ENCODE results near the gene JAZF1.
A peak's percentile ranks its signal among the peaks of the same experiment; 100 is the strongest.
"Not testable (repeated sequence)": the region's sequence is repeated elsewhere in the genome, so short reads cannot be mapped to it uniquely, and the experiment has no call there.

JAZF1 gene

GRCh38 chr7:27928001-27928400 is 252.6 kb downstream of the JAZF1 start:
- DNase-seq, result no peak

- DNase-seq, result no peak
These were observed 254.9 kb downstream of the JAZF1 start for GRCh38 chr7:27925573-27926201.

GRCh38 chr7:27923642-27923980 is 257.0 kb downstream of the JAZF1 start:
- no peak for DNase-seq

GRCh38 chr7:27922907-27923641 is 257.5 kb downstream of the JAZF1 start:
- no peak for DNase-seq

GRCh38 chr7:27922389-27922788 is 258.2 kb downstream of the JAZF1 start:
- not testable (repeated sequence) for DNase-seq

- peak; percentile 73 for DNase-seq
These were observed 259.3 kb downstream of the JAZF1 start for GRCh38 chr7:27921081-27921836.

- DNase-seq, result no peak
These were observed 260.2 kb downstream of the JAZF1 start for GRCh38 chr7:27920281-27920946.

GRCh38 chr7:27918503-27918902 is 262.1 kb downstream of the JAZF1 start:
- DNase-seq, result no peak

GRCh38 chr7:27917774-27918314 is 262.8 kb downstream of the JAZF1 start:
- peak; percentile 26 for DNase-seq

- DNase-seq, result no peak
These were observed 263.5 kb downstream of the JAZF1 start for GRCh38 chr7:27917119-27917518.

GRCh38 chr7:27916372-27916771 is 264.2 kb downstream of the JAZF1 start:
- DNase-seq, result no peak

GRCh38 chr7:27914409-27914808 is 266.2 kb downstream of the JAZF1 start:
- DNase-seq, result no peak

GRCh38 chr7:27912751-27913150 is 267.8 kb downstream of the JAZF1 start:
- DNase-seq, result no peak

GRCh38 chr7:27911920-27912319 is 268.7 kb downstream of the JAZF1 start:
- DNase-seq, result no peak

GRCh38 chr7:27910326-27910725 is 270.3 kb downstream of the JAZF1 start:
- no peak for DNase-seq

GRCh38 chr7:27908534-27909165 is 271.9 kb downstream of the JAZF1 start:
- DNase-seq, result no peak

- no peak for DNase-seq
These were observed 274.1 kb downstream of the JAZF1 start for GRCh38 chr7:27906385-27907091.

GRCh38 chr7:27905951-27906350 is 274.6 kb downstream of the JAZF1 start:
- no peak for DNase-seq

GRCh38 chr7:27901028-27901760 is 279.4 kb downstream of the JAZF1 start:
- DNase-seq, result peak; percentile 92

GRCh38 chr7:27900006-27900405 is 280.6 kb downstream of the JAZF1 start:
- no peak for DNase-seq

- DNase-seq, result peak; percentile 34
These were observed 281.0 kb downstream of the JAZF1 start for GRCh38 chr7:27899601-27900000.
